HG03354 (cell line): Measurements from ENCODE around the gene GALNT2.

Source experiments
- ATAC-seq: cut with Tn5 transposase; IDR thresholded peaks from one replicate; pipeline ENCODE4 v1.9.1; 2021; ENCODE audit warnings: mild to moderate bottlenecking; ENCODE audit not compliant: unreplicated experiment, poor library complexity, severe bottlenecking

GALNT2 gene

GRCh38 chr1:230141021-230141648, 74.1 kb downstream of the GALNT2 start:
- ATAC-seq: no peak

- no peak for ATAC-seq
Measured at GRCh38 chr1:230141797-230142607, 75.0 kb downstream of the GALNT2 start.

- no peak for ATAC-seq
Measured at GRCh38 chr1:230142608-230143210, 75.7 kb downstream of the GALNT2 start.

DNA sequence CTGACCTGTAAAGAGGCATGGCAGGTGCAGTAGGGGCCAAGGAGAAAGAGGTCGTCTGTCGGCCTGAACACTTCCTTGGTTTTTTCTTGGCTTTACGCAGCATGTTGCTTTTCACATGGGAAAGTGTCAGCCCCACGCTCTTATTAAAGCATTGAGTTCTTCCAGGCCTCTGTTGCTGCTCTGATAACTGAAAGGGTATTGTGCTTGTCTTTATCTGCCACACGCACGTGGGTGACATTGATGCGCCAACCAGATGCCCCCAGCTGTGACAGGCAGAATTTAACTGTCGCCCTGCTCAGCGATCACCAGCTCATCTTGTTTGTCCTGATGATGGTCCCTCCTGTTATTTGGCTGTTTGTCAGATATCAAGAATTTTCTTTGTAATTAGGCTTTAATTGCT, 76.5 kb downstream of the GALNT2 start:
- no peak for ATAC-seq

- ATAC-seq: no peak
Measured at GRCh38 chr1:230144010-230144614, 77.1 kb downstream of the GALNT2 start.

DNA sequence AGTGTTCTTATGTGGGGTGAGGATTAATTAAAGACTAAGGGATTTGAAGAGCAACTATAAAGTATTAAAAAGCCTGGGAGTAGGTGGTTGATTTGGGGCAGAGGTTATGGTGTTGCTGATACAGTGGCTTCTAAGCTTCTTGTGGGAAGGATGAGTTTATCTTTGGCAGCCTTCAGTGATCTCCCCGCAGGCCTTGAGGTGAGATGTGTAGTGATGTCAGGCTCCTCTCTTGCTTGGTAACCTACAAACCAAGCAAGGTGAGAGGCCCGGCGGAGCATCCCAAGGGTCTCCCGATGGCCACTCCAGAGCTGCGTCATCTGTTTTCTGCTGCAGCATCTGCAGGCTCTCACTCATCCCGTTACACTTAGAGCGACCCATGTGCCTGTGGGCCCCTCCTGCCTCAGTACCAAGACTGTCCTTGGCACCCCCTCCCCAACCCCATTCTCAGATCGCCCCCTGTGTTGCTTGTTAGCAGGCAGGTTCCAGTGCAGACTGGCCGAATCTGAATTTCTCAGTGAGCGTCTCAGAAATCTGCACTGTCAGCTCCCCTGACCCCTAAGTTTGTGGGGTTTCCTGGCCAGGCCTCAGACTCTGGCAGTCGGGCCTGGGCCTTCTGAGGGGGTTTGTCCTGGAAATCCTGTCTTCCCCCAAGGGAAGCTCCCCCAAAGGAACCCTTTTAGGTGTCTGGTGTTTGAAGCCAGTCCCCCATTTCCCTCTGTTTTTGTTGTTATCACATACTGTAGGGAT, 77.9 kb downstream of the GALNT2 start:
- no peak for ATAC-seq

DNA sequence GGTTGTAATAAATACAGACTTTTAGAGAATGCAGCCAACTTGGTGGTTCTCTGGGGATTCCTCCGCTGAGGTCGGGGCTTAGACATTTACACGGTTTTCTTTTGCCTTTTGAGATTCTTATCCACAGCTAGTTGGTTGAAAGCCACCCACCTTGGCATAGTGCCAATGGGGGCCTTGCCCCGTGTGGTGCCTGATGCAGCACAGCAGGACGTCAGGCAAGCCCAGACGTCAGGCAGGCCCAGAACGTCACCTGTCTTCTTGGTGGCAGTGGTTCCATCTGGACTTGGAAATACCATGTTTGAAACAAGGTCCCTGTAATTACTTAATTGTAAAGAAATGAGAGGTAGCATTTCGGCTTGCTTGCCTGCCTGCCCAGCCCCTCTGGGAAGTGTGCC, 78.5 kb downstream of the GALNT2 start:
- ATAC-seq: no peak

DNA sequence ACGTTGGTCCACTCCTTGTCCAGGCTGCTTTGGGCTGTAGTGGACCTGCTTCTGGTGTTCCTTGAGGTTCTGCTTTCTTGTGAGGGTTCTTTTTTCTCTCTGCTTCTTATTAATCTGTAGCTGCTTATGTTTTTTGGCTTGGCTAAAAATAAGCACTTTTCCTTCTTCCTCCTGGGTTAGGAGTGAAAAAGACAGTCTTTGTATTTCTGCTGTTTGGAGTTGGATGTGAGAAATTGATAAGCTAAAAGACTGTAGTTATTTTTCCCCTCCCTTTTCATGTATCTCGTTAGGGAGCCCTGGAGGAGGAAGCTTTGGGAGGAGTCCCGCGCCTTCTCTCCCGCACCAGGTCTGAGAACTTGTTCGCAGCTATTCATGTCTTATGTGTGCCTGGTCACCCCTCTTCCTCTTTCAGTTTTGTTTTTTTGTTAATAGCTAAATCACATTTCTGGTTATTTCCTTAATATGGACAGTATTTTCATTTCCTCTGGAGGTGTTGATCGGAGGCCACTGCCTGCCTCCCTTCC, 79.0 kb downstream of the GALNT2 start:
- ATAC-seq: peak; percentile 33

- no peak for ATAC-seq
Measured at GRCh38 chr1:230146709-230147108, 79.7 kb downstream of the GALNT2 start.

DNA sequence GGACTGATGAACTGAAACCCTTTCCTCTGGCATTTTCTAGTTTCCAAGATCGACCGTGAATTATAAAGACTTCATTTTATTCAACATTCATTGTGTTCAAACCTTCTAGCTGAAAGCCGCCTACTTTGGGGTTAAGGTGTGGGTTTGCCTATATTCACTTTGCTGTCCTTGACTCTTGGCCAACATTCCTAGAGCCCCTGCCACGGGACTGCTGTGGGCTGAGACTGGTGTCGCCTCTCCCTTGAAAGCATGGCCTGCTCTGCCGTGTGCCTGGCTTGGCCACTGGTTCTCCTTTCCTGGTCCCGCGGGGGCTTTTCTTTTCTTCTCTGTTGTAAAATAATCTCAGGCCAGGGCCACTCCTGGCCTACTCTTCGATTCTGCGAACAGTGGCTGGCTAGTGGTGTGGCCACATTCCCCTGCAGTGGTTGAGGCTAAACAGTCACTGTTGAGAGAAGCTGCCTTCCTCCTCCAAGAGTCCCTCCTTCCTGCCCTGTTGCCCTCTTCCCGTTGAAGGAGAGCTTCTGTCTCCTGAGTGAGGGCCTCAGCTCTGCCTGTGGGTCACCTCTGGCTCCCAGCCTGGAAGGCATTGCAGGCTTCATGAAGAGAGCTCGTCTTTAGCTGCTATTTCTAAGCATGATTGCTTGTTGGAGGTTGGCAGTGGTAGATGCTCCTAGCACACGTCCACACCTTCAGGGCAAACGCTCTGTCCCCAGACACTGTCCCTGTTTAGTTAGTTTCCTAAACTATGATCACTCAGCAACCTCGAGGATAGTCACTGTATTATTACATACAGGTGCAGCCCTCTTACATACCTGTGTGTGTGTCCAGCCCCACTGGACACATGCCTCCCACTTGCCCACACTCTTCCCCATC, 80.5 kb downstream of the GALNT2 start:
- ATAC-seq: no peak

- ATAC-seq: no peak
Measured at GRCh38 chr1:230148126-230148652, 81.2 kb downstream of the GALNT2 start.

DNA sequence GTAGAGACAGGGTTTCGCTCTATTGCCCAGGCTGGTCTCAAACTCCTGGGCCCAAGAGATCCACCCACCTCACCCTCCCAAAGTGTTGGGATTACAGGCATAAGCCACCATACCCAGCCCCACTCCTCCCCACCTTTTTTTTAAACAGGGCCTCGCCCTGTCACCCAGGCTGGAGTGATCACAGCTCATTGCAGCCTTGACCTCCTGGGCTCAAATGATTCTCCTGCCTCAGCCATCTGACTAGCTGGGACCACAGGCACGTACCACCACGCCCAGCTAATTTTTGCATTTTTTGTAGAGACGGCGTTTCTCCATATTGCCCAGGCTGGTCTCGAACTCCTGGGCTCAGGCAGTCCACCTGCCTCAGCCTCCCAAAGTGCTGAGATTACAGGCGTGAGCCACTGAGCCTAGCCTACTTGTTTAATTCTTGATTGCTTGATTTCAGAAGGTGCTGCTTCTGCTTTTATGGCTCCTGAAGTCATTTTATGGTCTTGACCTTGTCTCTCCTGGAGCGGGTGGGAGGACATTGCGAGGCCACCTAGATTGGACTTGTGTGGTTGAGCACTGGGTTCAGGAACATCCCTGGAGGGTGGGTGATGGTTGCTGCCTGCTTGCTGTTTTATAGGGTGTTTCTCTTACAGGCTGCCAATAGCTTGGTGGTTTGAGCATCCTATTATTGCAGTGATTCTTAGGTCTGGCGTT, 81.9 kb downstream of the GALNT2 start:
- ATAC-seq: no peak

DNA sequence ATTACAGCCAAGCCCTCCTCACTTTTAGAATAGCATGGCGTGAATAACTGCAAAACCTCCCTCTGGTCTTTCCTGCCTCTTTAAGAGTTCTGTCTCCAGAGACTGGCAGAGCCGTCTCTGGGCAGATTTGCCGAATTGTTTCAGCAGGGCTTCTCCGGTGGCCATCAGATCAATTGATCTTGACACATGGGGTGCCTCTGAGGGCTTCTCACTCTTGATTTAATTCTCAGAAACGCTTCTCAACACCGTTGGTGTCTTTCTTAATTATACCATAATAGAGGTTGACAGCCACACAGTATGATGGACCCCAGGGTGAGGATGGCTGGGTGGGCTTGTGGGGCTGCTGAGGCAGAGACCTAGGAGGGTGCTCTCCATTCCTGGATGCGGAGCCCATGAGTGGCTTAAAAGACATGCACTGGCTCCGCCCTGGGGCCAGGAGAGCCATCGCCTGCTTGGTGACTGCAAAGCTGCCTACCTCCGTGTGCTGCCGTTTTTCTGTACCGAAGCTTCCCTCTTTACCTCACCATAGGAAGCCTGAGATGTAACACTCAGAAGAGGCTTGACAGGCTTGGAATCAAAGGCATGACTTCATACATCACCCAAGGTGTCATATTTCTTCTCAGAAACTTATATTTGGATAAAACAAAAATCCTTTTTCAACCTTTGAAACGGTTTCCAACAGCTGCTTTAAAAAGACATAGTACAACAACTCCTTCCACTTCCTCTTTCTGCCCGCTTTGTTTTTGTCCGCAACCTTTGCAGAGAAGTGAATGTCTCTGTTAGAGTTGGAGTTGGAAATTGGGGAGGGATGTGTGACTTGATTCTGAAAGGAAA, 82.9 kb downstream of the GALNT2 start:
- peak; percentile 73 for ATAC-seq

- ATAC-seq: no peak
Measured at GRCh38 chr1:230150615-230151014, 83.6 kb downstream of the GALNT2 start.

DNA sequence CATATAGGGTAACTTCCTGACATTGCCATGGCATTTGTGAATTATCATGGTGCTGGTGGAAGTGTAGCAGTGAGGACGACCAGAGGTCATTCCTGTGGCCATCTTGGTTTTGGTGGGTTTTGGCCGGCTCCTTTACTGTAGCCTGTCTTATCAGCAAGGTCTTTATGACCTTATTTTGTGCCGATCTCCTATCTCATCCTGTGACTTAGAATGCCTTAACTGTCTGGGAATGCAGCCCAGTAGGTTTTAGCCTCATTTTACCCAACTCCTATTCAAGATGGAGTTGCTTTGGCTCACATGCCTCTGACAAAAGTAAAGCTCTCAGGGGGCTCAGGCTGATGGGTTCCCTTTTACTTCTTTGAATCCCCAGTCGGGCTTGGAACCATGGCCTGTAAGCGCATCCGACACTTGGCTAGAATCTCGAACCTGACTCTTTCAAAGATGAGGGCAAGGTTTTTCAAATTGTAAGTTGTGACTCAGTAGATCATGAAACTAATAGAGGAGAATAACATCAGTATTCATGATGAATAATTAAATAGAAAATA, 85.0 kb downstream of the GALNT2 start:
- ATAC-seq: no peak

GRCh38 chr1:230152999-230153398, 86.0 kb downstream of the GALNT2 start:
- ATAC-seq: no peak
